B cell (primary cell): ENCODE results near the gene MOB1B.

Experiments
- CTCF ChIP-seq: fragments of 200-600 bp; IDR thresholded peaks from one replicate; pipeline ENCODE4 v1.8.0; 2022; ENCODE audit warnings: antibody characterized with exemption, mild to moderate bottlenecking
- EZH2 ChIP-seq: IDR thresholded peaks from 2 replicates; pipeline ENCODE4 v1.6.1; 2012; ENCODE audit warnings: borderline replicate concordance, low read depth, mild to moderate bottlenecking, moderate library complexity, low read length; ENCODE audit not compliant: insufficient read depth, poor library complexity, severe bottlenecking

- TF ChIP-seq EZH2 (no peak), CTCF (no peak)
Measured at GRCh38 chr4:70958681-70959080, 56.5 kb downstream of the MOB1B start.
